Cerebellar cortex (tissue), 1 donor: ENCODE data around the gene RAD51B.

Experiments
- DNase-seq: peaks from one replicate; pipeline ENCODE4 v3.0.0-alpha.2; 2015; ENCODE audit warnings: low spot score

The RAD51B gene

GRCh38 chr14:67900231-67900630 lies 80.7 kb downstream of the RAD51B start:
- DNase-seq = no peak

- peak; percentile 58 for DNase-seq
These were observed 88.6 kb downstream of the RAD51B start for GRCh38 chr14:67908052-67908754.

- DNase-seq = no peak
These were observed 92.0 kb downstream of the RAD51B start for GRCh38 chr14:67911562-67911961.

- no peak for DNase-seq
These were observed 96.9 kb downstream of the RAD51B start for GRCh38 chr14:67916430-67916829.

GRCh38 chr14:67917006-67917405 lies 97.4 kb downstream of the RAD51B start:
- DNase-seq = no peak

GRCh38 chr14:67918838-67919237 lies 99.3 kb downstream of the RAD51B start:
- peak; percentile 55 for DNase-seq

GRCh38 chr14:67919259-67920032 lies 99.9 kb downstream of the RAD51B start:
- peak; percentile 84 for DNase-seq

- DNase-seq = no peak
These were observed 107.2 kb downstream of the RAD51B start for GRCh38 chr14:67926821-67927220.

GRCh38 chr14:67927244-67927643 lies 107.7 kb downstream of the RAD51B start:
- DNase-seq = no peak

- DNase-seq = no peak
These were observed 108.8 kb downstream of the RAD51B start for GRCh38 chr14:67928375-67928774.

- DNase-seq = peak; percentile 41
These were observed 113.2 kb downstream of the RAD51B start for GRCh38 chr14:67932708-67933246.

GRCh38 chr14:67933266-67933665 lies 113.7 kb downstream of the RAD51B start:
- peak; percentile 30 for DNase-seq

- DNase-seq = peak; percentile 90
These were observed 114.5 kb downstream of the RAD51B start for GRCh38 chr14:67934087-67934486.

- no peak for DNase-seq
These were observed 115.3 kb downstream of the RAD51B start for GRCh38 chr14:67934862-67935261.

GRCh38 chr14:67935371-67935770 lies 115.8 kb downstream of the RAD51B start:
- DNase-seq = no peak

GRCh38 chr14:67938071-67938470 lies 118.5 kb downstream of the RAD51B start:
- peak; percentile 54 for DNase-seq

- DNase-seq = peak; percentile 72
These were observed 121.2 kb downstream of the RAD51B start for GRCh38 chr14:67940486-67941455.

- peak; percentile 84 for DNase-seq
These were observed 122.0 kb downstream of the RAD51B start for GRCh38 chr14:67941456-67942018.

- no peak for DNase-seq
These were observed 122.6 kb downstream of the RAD51B start for GRCh38 chr14:67942080-67942710.

- peak; percentile 78 for DNase-seq
These were observed 124.4 kb downstream of the RAD51B start for GRCh38 chr14:67943947-67944346.

- no peak for DNase-seq
These were observed 125.0 kb downstream of the RAD51B start for GRCh38 chr14:67944605-67945004.
